ENCODE data around the gene GLIS1. TPM values are rescaled to one million over a fixed set of nuclear protein-coding genes. Genes with fewer than 3 reads are reported as not detected.

GLIS1 gene
- total and polyA plus RNA-seq, 10 of the 15 experiments (the other 5 are each of a cell fraction or from before 2014, with no cell fraction given) = not detected

DNA sequence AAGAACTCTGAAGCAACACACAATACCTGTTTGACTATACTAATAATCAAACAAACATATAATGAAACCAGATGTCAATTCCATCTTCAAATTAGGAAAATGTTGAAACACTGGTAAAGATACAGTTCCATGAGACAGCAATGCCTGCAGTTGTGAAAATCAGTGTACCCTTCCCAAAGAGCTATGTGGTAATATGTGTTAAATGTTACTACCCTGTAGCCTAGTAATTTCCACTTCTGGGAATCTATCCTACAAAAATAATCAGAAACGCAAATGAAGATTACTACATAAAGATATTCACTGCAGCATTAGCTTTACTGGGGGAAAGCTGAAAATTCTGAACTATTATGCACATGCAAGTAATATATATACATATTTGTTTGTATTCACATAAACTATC lies 16.9 kb downstream of the GLIS1 start (continued):
- TF ChIP-seq NR2C2 (IDR thresholded peaks at IDR 0.05; ENCODE audit: borderline replicate concordance, control insufficient read depth, insufficient read length, low read depth) = no peak
- TF ChIP-seq ATF3 (IDR thresholded peaks at IDR 0.05; ENCODE audit: borderline replicate concordance, extremely low read depth, low read depth, low read length) = no peak
- no peak for TF ChIP-seq STAT3 (IDR thresholded peaks at IDR 0.05; ENCODE audit: low read depth, low read length)
- no peak for TF ChIP-seq SMARCA5 (IDR thresholded peaks at IDR 0.05)
- no peak for TF ChIP-seq CHD4 (IDR thresholded peaks at IDR 0.05)

GRCh38 chr1:53721088-53721487 lies 17.9 kb downstream of the GLIS1 start:
- H3K27me3 ChIP-seq (replicated peaks in 1 of 2; ENCODE audit: control insufficient read depth in 2 of 2, insufficient read depth in 2 of 2, low read length in 1 of 2) = no peaks in the 10 kb centered on the region
- no peaks in the 10 kb centered on the region for H4K20me1 ChIP-seq (ENCODE audit: control insufficient read depth, insufficient read depth)
- no peak overlapping the region for H3K27ac ChIP-seq (ENCODE audit: control insufficient read depth, insufficient read depth)
- H3K79me2 ChIP-seq (ENCODE audit: control insufficient read depth, insufficient read depth, low read length) = no peaks in the 10 kb centered on the region
- ChIA-PET POLR2A (no interaction called here), SMC1A (ENCODE audit: uncharacterized antibody, unreplicated experiment) (no interaction called here), RAD21 (ENCODE audit: unreplicated experiment) (no interaction called here), CTCF (interaction anchor here (0.9 to 1.2 kb wide), 2 partner anchors 33 to 361 kb away, joined by 3 to 4 read pairs; no protein-coding TSS in a partner anchor)
- no peaks in the 10 kb centered on the region for H3K36me3 ChIP-seq (ENCODE audit: control insufficient read depth in 2 of 2, insufficient read depth in 2 of 2, low read length in 1 of 2)
- H3K4me2 ChIP-seq (ENCODE audit: control insufficient read depth, insufficient read depth) = no peak overlapping the region
- H3K9me3 ChIP-seq (replicated peaks; ENCODE audit: control insufficient read depth, insufficient read depth, low read length) = no peaks in the 10 kb centered on the region
- DNase-seq (ENCODE audit: low read depth, low spot score) (no peak), ATAC-seq (no peak), FAIRE-seq (no peak)
- H3K4me1 ChIP-seq (ENCODE audit: control insufficient read depth, insufficient read depth, low read length) = no peaks in the 10 kb centered on the region
- no peak for TF ChIP-seq IRF5 (IDR thresholded peaks at IDR 0.05; ENCODE audit: borderline replicate concordance)
- WGBS (ENCODE audit: insufficient coverage, insufficient replicate concordance, low lambda C conversion rate, missing lambda C conversion rate) = 39% methylated on average over 4 of the region's 4 CpGs
- in situ Hi-C loops (cut with MboI) = no loop called here
- BruUV-seq (replicated peaks) = no TSS peak
- intact Hi-C loops (cut with micrococcal nuclease; ENCODE audit: unreplicated experiment) = no loop called here
- no peak overlapping the region for H3K9ac ChIP-seq (ENCODE audit: control insufficient read depth, insufficient read depth, low read length)
- no peak overlapping the region for H3K4me3 ChIP-seq
- H2AFZ ChIP-seq (ENCODE audit: control insufficient read depth, low read depth, low read length) = no peak overlapping the region

Measured in GM12878 (cell line).